Activated B cell treated with CpG ODN at 0.5 μM for 24 hours (primary cell): ENCODE measurements around the gene COQ10B. TPM values are rescaled to one million over a fixed set of nuclear protein-coding genes. Genes with fewer than 3 reads are reported as not detected.
"Not testable (repeated sequence)": the region's sequence is repeated elsewhere in the genome, so short reads cannot be mapped to it uniquely, and the experiment has no call there.

Source experiments
- ATAC-seq: fragments of 200-7000 bp; cut with Tn5 transposase; one replicate; pipeline ENCODE4 v1.10.0; 2021; ENCODE audit warnings: low read depth, mild to moderate bottlenecking, moderate library complexity
- CTCF ChIA-PET: fragments of 350-600 bp; sonication (Branson Sonifier 250); formaldehyde crosslinking; loops from one replicate; lab custom pipeline; 2021; ENCODE audit warnings: antibody characterized with exemption; lab: Charles Lee
- POLR2A ChIA-PET: fragments of 350-600 bp; sonication (Branson Sonifier 250); formaldehyde crosslinking; loops from one replicate; lab custom pipeline; 2021; ENCODE audit warnings: antibody characterized with exemption; lab: Charles Lee
- DNase-seq: peaks from one replicate; pipeline ENCODE4 v3.0.0; 2022
- H3K27ac Mint-ChIP-seq: one replicate; pipeline ENCODE4 v1.8.0; 2020; ENCODE audit warnings: mixed read lengths
- H3K27me3 Mint-ChIP-seq: one replicate; pipeline ENCODE4 v1.8.0; 2021; ENCODE audit warnings: mixed read lengths
- H3K36me3 Mint-ChIP-seq: one replicate; pipeline ENCODE4 v1.8.0; 2021; ENCODE audit warnings: low read depth, mixed read lengths
- H3K4me1 Mint-ChIP-seq: one replicate; pipeline ENCODE4 v1.8.0; 2021; ENCODE audit warnings: mixed read lengths
- H3K4me3 Mint-ChIP-seq: one replicate; pipeline ENCODE4 v1.8.0; 2020; ENCODE audit warnings: mild to moderate bottlenecking, mixed read lengths
- H3K9me3 Mint-ChIP-seq: one replicate; pipeline ENCODE4 v1.8.0; 2020; ENCODE audit warnings: mixed read lengths
- intact Hi-C: fragments of 100-400 bp; cut with micrococcal nuclease; formaldehyde crosslinking; loops from one replicate; pipeline ENCODE4 v1.15.1; 2024
- total RNA-seq: library from RNA; stranded (reverse); gene quantifications from 2 replicates; pipeline ENCODE4 v1.2.3, GENCODE V29; 2022
- TF ChIP-seq, protein P1 (sequence below): fragments of 200-600 bp; IDR thresholded peaks from one replicate; pipeline ENCODE4 v1.8.0; 2022; ENCODE audit warnings: antibody characterized with exemption, mild to moderate bottlenecking

The COQ10B gene
- total RNA-seq, 1 donor from 2014 or later, result 27.5 TPM

- Mint-ChIP-seq H3K27ac (no peak overlapping the region), H3K4me3 (no peak overlapping the region), H3K4me1 (peaks cover 29% of the 10 kb centered on the region), H3K36me3 (peaks cover 12% of the 10 kb centered on the region), H3K27me3 (no peaks in the 10 kb centered on the region), H3K9me3 (no peaks in the 10 kb centered on the region)
- TF ChIP-seq, protein P1, sequence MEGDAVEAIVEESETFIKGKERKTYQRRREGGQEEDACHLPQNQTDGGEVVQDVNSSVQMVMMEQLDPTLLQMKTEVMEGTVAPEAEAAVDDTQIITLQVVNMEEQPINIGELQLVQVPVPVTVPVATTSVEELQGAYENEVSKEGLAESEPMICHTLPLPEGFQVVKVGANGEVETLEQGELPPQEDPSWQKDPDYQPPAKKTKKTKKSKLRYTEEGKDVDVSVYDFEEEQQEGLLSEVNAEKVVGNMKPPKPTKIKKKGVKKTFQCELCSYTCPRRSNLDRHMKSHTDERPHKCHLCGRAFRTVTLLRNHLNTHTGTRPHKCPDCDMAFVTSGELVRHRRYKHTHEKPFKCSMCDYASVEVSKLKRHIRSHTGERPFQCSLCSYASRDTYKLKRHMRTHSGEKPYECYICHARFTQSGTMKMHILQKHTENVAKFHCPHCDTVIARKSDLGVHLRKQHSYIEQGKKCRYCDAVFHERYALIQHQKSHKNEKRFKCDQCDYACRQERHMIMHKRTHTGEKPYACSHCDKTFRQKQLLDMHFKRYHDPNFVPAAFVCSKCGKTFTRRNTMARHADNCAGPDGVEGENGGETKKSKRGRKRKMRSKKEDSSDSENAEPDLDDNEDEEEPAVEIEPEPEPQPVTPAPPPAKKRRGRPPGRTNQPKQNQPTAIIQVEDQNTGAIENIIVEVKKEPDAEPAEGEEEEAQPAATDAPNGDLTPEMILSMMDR, result no peak
- ATAC-seq (no peak), DNase-seq (no peak)
- intact Hi-C loops, result loop anchor here (5.0 to 10.0 kb wide), 2 partner anchors 298 to 1796 kb away; partner anchors contain the start of gene SLC39A10
- CTCF ChIA-PET, result no interaction called here
- POLR2A ChIA-PET, result interaction anchor here (1.2 to 7.5 kb wide), 2 partner anchors 15 to 49 kb away, joined by 4 to 146 read pairs; partner anchors contain the start of genes HSPD1, HSPE1 and SF3B1
These were observed 2.9 kb upstream of the COQ10B start for GRCh38 chr2:197450465-197450864.

- CTCF ChIA-PET, DNase-seq, H3K27ac Mint-ChIP-seq, H3K27me3 Mint-ChIP-seq, H3K9me3 Mint-ChIP-seq, H3K4me3 Mint-ChIP-seq, ATAC-seq: not testable (repeated sequence)
- Mint-ChIP-seq H3K36me3 (peaks cover 14% of the 10 kb centered on the region), H3K4me1 (peaks cover 34% of the 10 kb centered on the region)
- intact Hi-C loops, result loop anchor here (5.0 to 10.0 kb wide), 2 partner anchors 299 to 1796 kb away; partner anchors contain the start of gene SLC39A10
- POLR2A ChIA-PET, result interaction anchor here (1.2 to 7.5 kb wide), 2 partner anchors 16 to 49 kb away, joined by 4 to 146 read pairs; partner anchors contain the start of genes HSPD1, HSPE1 and SF3B1
These were observed 2.4 kb upstream of the COQ10B start for GRCh38 chr2:197450935-197451358.

- POLR2A ChIA-PET, result interaction anchor here (0.7 to 7.5 kb wide), 14 partner anchors 11 to 1163 kb away, joined by 3 to 146 read pairs (median 4); partner anchors contain the start of genes GTF3C3, HSPD1, HSPE1 and MARS2
- DNase-seq, result no peak
- TF ChIP-seq, protein P1, result no peak
- Mint-ChIP-seq H3K4me1 (peaks cover 41% of the 10 kb centered on the region), H3K9me3 (no peaks in the 10 kb centered on the region), H3K36me3 (peaks cover 14% of the 10 kb centered on the region), H3K27me3 (no peaks in the 10 kb centered on the region), H3K27ac (peak overlapping the region; percentile 94), H3K4me3 (peak overlapping the region; percentile 91)
- CTCF ChIA-PET, result interaction anchor here (1.0 kb wide), 1 partner anchor 18 kb away, joined by 3 read pairs; the partner anchor contains the start of gene SF3B1
- no peak for ATAC-seq
- intact Hi-C loops, result loop anchor here (1.0 to 10.0 kb wide), 10 partner anchors 17 to 1798 kb away; partner anchors contain the start of genes CCDC150, GTF3C3, HSPE1 and MARS2
These were observed 614 bp upstream of the COQ10B start for GRCh38 chr2:197452754-197453122.

DNA sequence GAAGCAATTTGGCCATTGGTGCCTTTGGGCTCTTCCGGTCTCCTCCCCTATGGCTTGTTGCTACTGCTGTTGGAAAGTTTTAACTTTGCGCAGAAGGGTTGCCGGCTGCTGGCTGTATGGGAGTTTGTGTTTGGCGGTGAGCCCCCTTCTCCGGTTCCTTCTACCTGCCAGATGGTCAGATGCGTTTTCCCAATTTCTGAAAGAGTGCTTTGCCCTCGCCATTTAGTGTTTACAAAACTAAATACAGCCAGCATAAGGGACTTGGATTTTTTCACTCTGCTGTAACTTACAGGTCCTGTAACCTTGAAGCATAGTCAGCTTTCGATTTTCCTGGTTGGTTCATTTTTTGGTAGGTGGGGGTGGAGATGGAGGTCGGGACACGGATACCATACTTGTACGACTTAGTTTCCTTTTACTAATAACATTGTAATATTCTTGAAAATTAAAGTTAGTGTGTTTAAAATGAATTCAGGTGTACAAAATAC lies 604 bp downstream of the COQ10B start:
- ATAC-seq, result peak; percentile 29
- H3K36me3 Mint-ChIP-seq, result peaks cover 17% of the 10 kb centered on the region
- CTCF ChIA-PET, result no interaction called here
- no peaks in the 10 kb centered on the region for H3K27me3 Mint-ChIP-seq
- H3K4me3 Mint-ChIP-seq, result peak overlapping the region; percentile 91
- DNase-seq, result no peak
- H3K9me3 Mint-ChIP-seq, result no peaks in the 10 kb centered on the region
- TF ChIP-seq, protein P1, result no peak
- POLR2A ChIA-PET, result interaction anchor here (1.1 to 7.5 kb wide), 7 partner anchors 13 to 655 kb away, joined by 3 to 146 read pairs (median 6); partner anchors contain the start of genes GTF3C3, HSPD1, HSPE1 and MARS2
- H3K4me1 Mint-ChIP-seq, result peaks cover 45% of the 10 kb centered on the region
- intact Hi-C loops, result loop anchor here (1.0 to 10.0 kb wide), 10 partner anchors 19 to 1799 kb away; partner anchors contain the start of genes CCDC150, GTF3C3, HSPE1 and MARS2
- H3K27ac Mint-ChIP-seq, result peak overlapping the region; percentile 94

- H3K4me1 Mint-ChIP-seq, result peaks cover 47% of the 10 kb centered on the region
These were observed 1.6 kb downstream of the COQ10B start for GRCh38 chr2:197454923-197455322.

More at GRCh38 chr2:197454923-197455322, 1.6 kb downstream of the COQ10B start:
- DNase-seq (no peak), ATAC-seq (no peak)
- Mint-ChIP-seq H3K4me3 (peak overlapping the region; percentile 91), H3K9me3 (no peaks in the 10 kb centered on the region), H3K27me3 (no peaks in the 10 kb centered on the region), H3K36me3 (peaks cover 26% of the 10 kb centered on the region), H3K27ac (no peak overlapping the region)
- ChIA-PET POLR2A (interaction anchor here (7.5 kb wide), 1 partner anchor 20 kb away, joined by 146 read pairs; the partner anchor contains the start of gene SF3B1), CTCF (no interaction called here)
- intact Hi-C loops, result loop anchor here (5.0 to 10.0 kb wide), 2 partner anchors 303 to 1800 kb away; partner anchors contain the start of gene SLC39A10
- TF ChIP-seq, protein P1, result no peak
